ENCODE results near the gene PRDM16.

- TF ChIP-seq, protein P1, sequence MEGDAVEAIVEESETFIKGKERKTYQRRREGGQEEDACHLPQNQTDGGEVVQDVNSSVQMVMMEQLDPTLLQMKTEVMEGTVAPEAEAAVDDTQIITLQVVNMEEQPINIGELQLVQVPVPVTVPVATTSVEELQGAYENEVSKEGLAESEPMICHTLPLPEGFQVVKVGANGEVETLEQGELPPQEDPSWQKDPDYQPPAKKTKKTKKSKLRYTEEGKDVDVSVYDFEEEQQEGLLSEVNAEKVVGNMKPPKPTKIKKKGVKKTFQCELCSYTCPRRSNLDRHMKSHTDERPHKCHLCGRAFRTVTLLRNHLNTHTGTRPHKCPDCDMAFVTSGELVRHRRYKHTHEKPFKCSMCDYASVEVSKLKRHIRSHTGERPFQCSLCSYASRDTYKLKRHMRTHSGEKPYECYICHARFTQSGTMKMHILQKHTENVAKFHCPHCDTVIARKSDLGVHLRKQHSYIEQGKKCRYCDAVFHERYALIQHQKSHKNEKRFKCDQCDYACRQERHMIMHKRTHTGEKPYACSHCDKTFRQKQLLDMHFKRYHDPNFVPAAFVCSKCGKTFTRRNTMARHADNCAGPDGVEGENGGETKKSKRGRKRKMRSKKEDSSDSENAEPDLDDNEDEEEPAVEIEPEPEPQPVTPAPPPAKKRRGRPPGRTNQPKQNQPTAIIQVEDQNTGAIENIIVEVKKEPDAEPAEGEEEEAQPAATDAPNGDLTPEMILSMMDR (IDR thresholded peaks at IDR 0.05; ENCODE audit: borderline replicate concordance, extremely low read depth, low read length, poor library complexity, severe bottlenecking) = no peak
- no peak for TF ChIP-seq EZH2 (IDR thresholded peaks at IDR 0.05; ENCODE audit: borderline replicate concordance, low read depth, low read length, severe bottlenecking)
Measured at GRCh38 chr1:3432306-3432705, 363.3 kb downstream of the PRDM16 start.
